Measurements from ENCODE around the gene CCDC3.

The CCDC3 gene

DNA sequence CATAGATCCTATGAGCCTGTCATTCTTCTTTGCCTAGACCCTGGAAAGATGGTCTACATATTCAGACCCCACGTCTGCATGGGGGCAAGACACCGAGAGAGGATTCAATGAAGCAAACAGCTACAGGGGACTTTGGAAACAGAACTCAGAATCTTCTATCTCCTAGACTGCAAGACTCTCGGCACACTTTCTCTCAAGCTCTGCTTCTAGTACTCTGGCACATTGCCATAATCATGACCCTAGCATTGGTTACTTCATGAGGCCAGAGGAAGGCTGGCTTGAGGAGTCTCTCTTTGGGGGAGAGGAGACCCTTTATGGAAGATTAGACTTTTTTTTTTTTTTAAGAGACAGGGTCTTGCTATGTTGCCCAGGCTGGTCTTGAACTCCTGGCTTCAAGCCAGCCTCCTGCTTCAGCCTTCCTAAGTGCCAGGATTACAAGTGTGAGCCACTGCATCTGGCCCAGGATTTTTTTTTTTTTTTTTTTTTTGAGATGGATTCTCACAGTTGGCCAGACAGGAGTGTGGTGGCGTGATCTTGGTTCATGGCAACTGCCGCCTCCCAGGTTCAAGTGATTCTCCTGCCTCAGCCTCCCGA is 20.7 kb downstream of the CCDC3 start:
- no peaks in the 10 kb centered on the region for H3K9me3 Mint-ChIP-seq
- no peak overlapping the region for H3K27ac Mint-ChIP-seq
- CTCF ChIA-PET: no interaction called here
- peaks cover 32% of the 10 kb centered on the region for H3K27me3 Mint-ChIP-seq
- H3K36me3 Mint-ChIP-seq: no peaks in the 10 kb centered on the region
- H3K4me1 Mint-ChIP-seq: no peaks in the 10 kb centered on the region
- H3K4me3 Mint-ChIP-seq: no peak overlapping the region
- DNase-seq: no peak

DNA sequence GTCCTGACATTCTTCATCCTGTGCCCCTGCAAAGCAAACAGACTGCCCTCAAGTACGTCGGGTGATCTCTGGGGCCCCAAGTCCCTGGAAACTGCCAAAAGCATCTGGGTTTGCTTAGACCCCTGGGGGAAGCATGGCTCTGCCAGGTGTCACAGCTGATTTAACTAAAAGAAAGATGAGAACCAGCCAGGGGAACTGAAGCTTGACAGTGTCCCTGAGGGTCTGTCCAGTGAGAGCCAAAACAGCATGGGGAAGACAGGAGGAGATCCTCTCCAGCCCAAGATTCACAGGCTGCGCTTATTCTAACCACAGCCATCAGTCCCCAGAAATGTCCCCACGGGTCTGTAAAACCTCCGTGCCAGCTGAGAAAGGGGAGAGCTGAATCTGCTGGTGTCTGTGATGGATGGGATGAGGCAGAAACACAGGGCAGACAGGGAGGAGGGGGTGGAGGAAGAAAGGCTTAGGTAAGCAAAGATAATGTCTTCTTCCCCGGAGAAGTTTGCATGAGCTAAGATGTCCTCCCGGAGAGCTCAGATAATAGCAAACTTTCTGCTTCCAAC is 21.3 kb downstream of the CCDC3 start:
- no peak overlapping the region for H3K27ac Mint-ChIP-seq
- H3K36me3 Mint-ChIP-seq: no peaks in the 10 kb centered on the region
- DNase-seq: no peak
- H3K4me3 Mint-ChIP-seq: no peak overlapping the region
- no peaks in the 10 kb centered on the region for H3K9me3 Mint-ChIP-seq
- H3K4me1 Mint-ChIP-seq: no peaks in the 10 kb centered on the region
- H3K27me3 Mint-ChIP-seq: peaks cover 37% of the 10 kb centered on the region
- CTCF ChIA-PET: no interaction called here

DNA sequence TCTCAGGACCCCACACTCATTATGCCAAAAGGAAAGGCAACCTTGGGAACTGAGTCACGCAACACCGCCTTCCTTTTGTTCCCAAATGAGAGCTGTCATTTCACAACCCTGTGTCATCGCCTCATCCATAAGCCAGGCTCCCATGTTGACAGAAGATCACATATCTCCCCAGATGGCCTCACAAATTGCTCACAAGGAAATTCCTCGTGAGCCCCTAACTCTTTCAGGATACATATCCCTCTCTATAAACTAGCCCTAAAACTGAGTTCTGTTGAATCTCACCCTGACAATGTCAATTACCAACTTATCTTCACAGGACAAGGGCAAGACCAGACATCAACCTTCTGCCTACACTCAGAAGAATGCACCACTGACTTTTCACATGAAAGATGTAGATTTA is 22.6 kb downstream of the CCDC3 start:
- no peaks in the 10 kb centered on the region for H3K36me3 Mint-ChIP-seq
- no peaks in the 10 kb centered on the region for H3K4me1 Mint-ChIP-seq
- H3K4me3 Mint-ChIP-seq: no peak overlapping the region
- peaks cover 40% of the 10 kb centered on the region for H3K27me3 Mint-ChIP-seq
- DNase-seq: no peak
- CTCF ChIA-PET: no interaction called here
- H3K9me3 Mint-ChIP-seq: no peaks in the 10 kb centered on the region
- no peak overlapping the region for H3K27ac Mint-ChIP-seq

GRCh38 chr10:12975906-12976305 is 25.6 kb downstream of the CCDC3 start:
- Mint-ChIP-seq H3K36me3 (no peaks in the 10 kb centered on the region), H3K4me1 (no peaks in the 10 kb centered on the region), H3K27ac (no peak overlapping the region), H3K27me3 (peaks cover 39% of the 10 kb centered on the region), H3K9me3 (no peaks in the 10 kb centered on the region), H3K4me3 (no peak overlapping the region)
- CTCF ChIA-PET: no interaction called here
- DNase-seq: no peak

GRCh38 chr10:12975266-12975665 is 26.2 kb downstream of the CCDC3 start:
- peaks cover 34% of the 10 kb centered on the region for H3K27me3 Mint-ChIP-seq
- H3K4me3 Mint-ChIP-seq: no peak overlapping the region
- no peak overlapping the region for H3K27ac Mint-ChIP-seq
- no peaks in the 10 kb centered on the region for H3K4me1 Mint-ChIP-seq
- DNase-seq: no peak
- H3K36me3 Mint-ChIP-seq: no peaks in the 10 kb centered on the region
- H3K9me3 Mint-ChIP-seq: no peaks in the 10 kb centered on the region
- CTCF ChIA-PET: no interaction called here

- Mint-ChIP-seq H3K9me3 (no peaks in the 10 kb centered on the region), H3K36me3 (no peaks in the 10 kb centered on the region), H3K27me3 (peaks cover 34% of the 10 kb centered on the region), H3K4me3 (no peak overlapping the region), H3K27ac (no peak overlapping the region), H3K4me1 (no peaks in the 10 kb centered on the region)
- CTCF ChIA-PET: no interaction called here
- no peak for DNase-seq
These were observed 26.9 kb downstream of the CCDC3 start for GRCh38 chr10:12974491-12975199.

GRCh38 chr10:12974078-12974477 is 27.4 kb downstream of the CCDC3 start:
- no peak for DNase-seq
- H3K27me3 Mint-ChIP-seq: peaks cover 28% of the 10 kb centered on the region
- no peak overlapping the region for H3K27ac Mint-ChIP-seq
- H3K36me3 Mint-ChIP-seq: no peaks in the 10 kb centered on the region
- H3K9me3 Mint-ChIP-seq: no peaks in the 10 kb centered on the region
- CTCF ChIA-PET: no interaction called here
- no peaks in the 10 kb centered on the region for H3K4me1 Mint-ChIP-seq
- H3K4me3 Mint-ChIP-seq: no peak overlapping the region

DNA sequence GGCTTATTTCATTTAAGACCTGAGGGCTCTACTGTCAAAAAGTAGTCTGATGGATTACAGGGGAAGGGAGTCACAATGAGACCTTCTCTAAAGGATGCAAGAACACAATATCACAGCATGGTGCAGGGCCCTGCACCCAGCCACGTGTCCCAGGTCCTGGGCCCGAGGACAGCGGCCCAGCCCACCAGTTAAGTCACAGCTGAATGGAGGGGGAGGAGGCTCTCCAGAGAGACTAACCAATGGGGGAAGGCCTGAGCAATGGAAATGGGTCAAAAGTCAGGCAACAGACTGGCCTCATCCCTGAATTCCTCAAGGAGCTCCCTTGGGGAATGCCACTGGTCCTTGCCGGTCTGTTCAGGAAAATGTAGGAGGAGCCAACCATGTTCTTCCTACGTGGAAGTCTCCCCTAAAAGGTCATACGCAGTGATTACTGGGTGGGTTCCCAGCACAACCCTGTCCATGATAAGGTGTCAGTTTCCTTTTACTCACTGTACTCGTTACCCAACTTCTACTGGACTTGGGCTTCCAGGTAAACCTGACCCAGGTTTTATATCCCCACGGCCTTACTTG is 28.3 kb downstream of the CCDC3 start:
- DNase-seq: no peak
- no peaks in the 10 kb centered on the region for H3K4me1 Mint-ChIP-seq
- no peak overlapping the region for H3K27ac Mint-ChIP-seq
- no peaks in the 10 kb centered on the region for H3K36me3 Mint-ChIP-seq
- no peak overlapping the region for H3K4me3 Mint-ChIP-seq
- H3K27me3 Mint-ChIP-seq: peaks cover 24% of the 10 kb centered on the region
- CTCF ChIA-PET: no interaction called here
- no peaks in the 10 kb centered on the region for H3K9me3 Mint-ChIP-seq

GRCh38 chr10:12972146-12972545 is 29.4 kb downstream of the CCDC3 start:
- Mint-ChIP-seq H3K9me3 (peaks cover 6% of the 10 kb centered on the region), H3K4me3 (no peak overlapping the region), H3K36me3 (no peaks in the 10 kb centered on the region), H3K27ac (no peak overlapping the region), H3K4me1 (no peaks in the 10 kb centered on the region), H3K27me3 (peaks cover 21% of the 10 kb centered on the region)
- CTCF ChIA-PET: no interaction called here
- no peak for DNase-seq

GRCh38 chr10:12971001-12971788 is 30.3 kb downstream of the CCDC3 start:
- Mint-ChIP-seq H3K27ac (no peak overlapping the region), H3K4me1 (no peaks in the 10 kb centered on the region), H3K9me3 (peaks cover 6% of the 10 kb centered on the region), H3K4me3 (no peak overlapping the region), H3K27me3 (peaks cover 16% of the 10 kb centered on the region), H3K36me3 (no peaks in the 10 kb centered on the region)
- no peak for DNase-seq
- CTCF ChIA-PET: no interaction called here

GRCh38 chr10:12969951-12970350 is 31.6 kb downstream of the CCDC3 start:
- peaks cover 4% of the 10 kb centered on the region for H3K27me3 Mint-ChIP-seq
- H3K36me3 Mint-ChIP-seq: no peaks in the 10 kb centered on the region
- H3K27ac Mint-ChIP-seq: no peak overlapping the region
- H3K9me3 Mint-ChIP-seq: peaks cover 6% of the 10 kb centered on the region
- no peaks in the 10 kb centered on the region for H3K4me1 Mint-ChIP-seq
- CTCF ChIA-PET: no interaction called here
- DNase-seq: no peak
- H3K4me3 Mint-ChIP-seq: no peak overlapping the region

GRCh38 chr10:12966067-12966466 is 35.4 kb downstream of the CCDC3 start:
- CTCF ChIA-PET: no interaction called here

DNA sequence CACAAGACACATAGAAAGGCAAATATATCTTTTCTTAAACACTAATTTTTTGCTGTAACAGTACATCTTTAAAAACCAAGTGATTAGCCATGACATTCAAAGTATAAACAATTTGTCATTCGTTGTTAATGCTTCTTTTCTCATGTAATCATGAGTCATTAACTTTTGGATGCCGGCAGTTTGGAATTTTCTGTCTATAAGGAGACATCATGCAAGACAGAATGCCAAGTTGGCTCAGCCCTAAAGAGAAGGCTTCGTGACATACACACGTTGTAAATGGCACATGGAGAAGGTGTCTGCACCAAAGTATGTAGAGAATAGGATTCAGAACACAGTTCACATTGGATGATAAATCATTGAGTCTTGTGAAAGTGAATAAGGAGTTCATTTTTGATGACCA is 35.9 kb downstream of the CCDC3 start:
- CTCF ChIA-PET: no interaction called here
- Mint-ChIP-seq H3K36me3 (no peaks in the 10 kb centered on the region), H3K4me1 (no peaks in the 10 kb centered on the region), H3K27me3 (peaks cover 4% of the 10 kb centered on the region), H3K27ac (no peak overlapping the region), H3K9me3 (peaks cover 6% of the 10 kb centered on the region), H3K4me3 (no peak overlapping the region)
- DNase-seq: no peak

More at GRCh38 chr10:12966067-12966466, 35.4 kb downstream of the CCDC3 start:
- DNase-seq: no peak
- no peaks in the 10 kb centered on the region for H3K4me1 Mint-ChIP-seq
- no peak overlapping the region for H3K27ac Mint-ChIP-seq
- H3K36me3 Mint-ChIP-seq: no peaks in the 10 kb centered on the region
- peaks cover 4% of the 10 kb centered on the region for H3K27me3 Mint-ChIP-seq
- H3K9me3 Mint-ChIP-seq: peaks cover 6% of the 10 kb centered on the region
- no peak overlapping the region for H3K4me3 Mint-ChIP-seq

- H3K36me3 Mint-ChIP-seq: no peaks in the 10 kb centered on the region
These were observed 39.0 kb downstream of the CCDC3 start for GRCh38 chr10:12962556-12962955.

More at GRCh38 chr10:12962556-12962955, 39.0 kb downstream of the CCDC3 start:
- DNase-seq: no peak
- Mint-ChIP-seq H3K4me1 (no peaks in the 10 kb centered on the region), H3K27me3 (no peaks in the 10 kb centered on the region), H3K27ac (no peak overlapping the region), H3K4me3 (no peak overlapping the region), H3K9me3 (peaks cover 4% of the 10 kb centered on the region)
- CTCF ChIA-PET: interaction anchor here (0.6 kb wide), 1 partner anchor 60 kb away, joined by 3 read pairs; no protein-coding TSS in a partner anchor
